ENCODE results near the gene CRYGC.
A peak's percentile ranks its signal among the peaks of the same experiment; 100 is the strongest.

CRYGC gene

GRCh38 chr2:208175069-208175839, 45.6 kb upstream of the CRYGC start:
- POLR2A ChIA-PET, result interaction anchor here (0.7 to 2.2 kb wide), 3 partner anchors 33 to 91 kb away, joined by 3 to 16 read pairs (median 4); partner anchors contain the start of genes IDH1 and PIKFYVE

GRCh38 chr2:208174144-208174543, 44.5 kb upstream of the CRYGC start:
- TF ChIP-seq ZNF837 (tag by site-specific recombination; IDR thresholded peaks at IDR 0.05), result no peak
- no peak for TF ChIP-seq ZNF791 (tag by site-specific recombination; IDR thresholded peaks at IDR 0.05)
- TF ChIP-seq SCRT2 (tag by site-specific recombination; IDR thresholded peaks at IDR 0.05), result no peak
- no peak for TF ChIP-seq ZNF37A (tag by site-specific recombination; IDR thresholded peaks at IDR 0.05)
- no peak for TF ChIP-seq MZF1 (tag by site-specific recombination; IDR thresholded peaks at IDR 0.05; ENCODE audit: borderline replicate concordance)
- no peak for TF ChIP-seq ZNF114 (tag by site-specific recombination; IDR thresholded peaks at IDR 0.05)
- no peak for TF ChIP-seq MEIS1 (CRISPR knock-in tag; IDR thresholded peaks at IDR 0.05; ENCODE audit: borderline replicate concordance)
- TF ChIP-seq ZFHX2 (tag by site-specific recombination; conservative IDR thresholded peaks at IDR 0.05), result no peak
- no peak for TF ChIP-seq PBX3 (CRISPR knock-in tag; IDR thresholded peaks at IDR 0.05)
- Histone ChIP-seq H3K27ac (ENCODE audit: extremely low read depth, low read depth, low read length) (no peak overlapping the region), H3K4me1 (ENCODE audit: control insufficient read depth, insufficient read depth, low read length) (no peaks in the 10 kb centered on the region), H3K36me3 (ENCODE audit: control insufficient read depth in 2 of 2, insufficient read depth in 1 of 2, low read length in 2 of 2) (no peaks in the 10 kb centered on the region), H3K9me3 (ENCODE audit: control insufficient read depth, insufficient read depth, low read depth, low read length) (no peaks in the 10 kb centered on the region), H3K4me3 (ENCODE audit: low read depth, low read length) (no peak overlapping the region)
- CTCF ChIA-PET, result interaction anchor here (0.6 to 3.1 kb wide), 10 partner anchors 9 to 242 kb away, joined by 4 to 53 read pairs (median 10); partner anchors contain the start of gene IDH1
- POLR2A ChIA-PET, result interaction anchor here (2.2 kb wide), 1 partner anchor 81 kb away, joined by 16 read pairs; the partner anchor contains the start of gene IDH1

More at GRCh38 chr2:208175069-208175839, 45.6 kb upstream of the CRYGC start:
- peak; percentile 42; the same call in 1 of the 2 replicates for TF ChIP-seq ZNF10 (tag by site-specific recombination; IDR thresholded peaks at IDR 0.05)
- no peak for TF ChIP-seq KLF8 (tag by site-specific recombination; IDR thresholded peaks at IDR 0.05)
- peak; percentile 77 for TF ChIP-seq ZNF654 (tag by site-specific recombination; IDR thresholded peaks at IDR 0.05; ENCODE audit: low read depth)
- 0 out of 2 replicates have a peak, but pooled peaks have one; percentile 24 for TF ChIP-seq ZNF362 (tag by site-specific recombination; IDR thresholded peaks at IDR 0.05)
- TF ChIP-seq ZNF660 (tag by site-specific recombination; IDR thresholded peaks at IDR 0.05), result peak; percentile 31; the same call in 1 of the 2 replicates
- peak; percentile 63; the same call in 1 of the 2 replicates for TF ChIP-seq CTCF (tag by site-specific recombination; IDR thresholded peaks at IDR 0.05)
- no peak for TF ChIP-seq ZBTB8A (tag by site-specific recombination; IDR thresholded peaks at IDR 0.05)
- 0 out of 2 replicates have a peak, but pooled peaks have one; percentile 22 for TF ChIP-seq TRIM28 (IDR thresholded peaks at IDR 0.05; ENCODE audit: borderline replicate concordance, low read length)
- no peak for TF ChIP-seq BCL11B (tag by site-specific recombination; IDR thresholded peaks at IDR 0.05; ENCODE audit: low read depth)
- no peak overlapping the region for H3K27ac ChIP-seq (ENCODE audit: extremely low read depth, low read depth, low read length)
- no peaks in the 10 kb centered on the region for H3K4me1 ChIP-seq (ENCODE audit: control insufficient read depth, insufficient read depth, low read length)
- H3K36me3 ChIP-seq (ENCODE audit: control insufficient read depth in 2 of 2, insufficient read depth in 1 of 2, low read length in 2 of 2), result no peaks in the 10 kb centered on the region
- no peaks in the 10 kb centered on the region for H3K9me3 ChIP-seq (ENCODE audit: control insufficient read depth, insufficient read depth, low read depth, low read length)
- no peak overlapping the region for H3K4me3 ChIP-seq (ENCODE audit: low read depth, low read length)
- CTCF ChIA-PET, result interaction anchor here (0.5 to 3.1 kb wide), 50 partner anchors 9 to 1123 kb away, joined by 3 to 53 read pairs (median 5); partner anchors contain the start of genes C2orf80, CRYGD and IDH1
